GM18507 (cell line): ENCODE data around the gene TEX12.
"Not testable (repeated sequence)": the region's sequence is repeated elsewhere in the genome, so short reads cannot be mapped to it uniquely, and the experiment has no call there.

Experiments used
- DNase-seq: peaks from one replicate; pipeline ENCODE4 v3.0.0; 2011; ENCODE audit warnings: low read depth; ENCODE audit not compliant: insufficient read length; ENCODE audit errors: extremely low spot score
- FAIRE-seq: peaks from 2 replicates; lab custom pipeline; 2011; peaks lifted over from hg19 to GRCh38; lab: Jason Lieb, UNC

Gene TEX12

GRCh38 chr11:112162761-112163546 lies 4.2 kb upstream of the TEX12 start:
- FAIRE-seq (no peak), DNase-seq (no peak)

GRCh38 chr11:112163875-112164685 lies 3.1 kb upstream of the TEX12 start, which contains the start of gene IL18:
Gene IL18, minus strand, starts transcription at chr11:112164094. Its CDS starts 9,041 bp downstream, at chr11:112155053.
- FAIRE-seq: no peak
- DNase-seq: no peak

GRCh38 chr11:112165049-112165448 lies 2.1 kb upstream of the TEX12 start:
- FAIRE-seq (no peak), DNase-seq (no peak)

DNA sequence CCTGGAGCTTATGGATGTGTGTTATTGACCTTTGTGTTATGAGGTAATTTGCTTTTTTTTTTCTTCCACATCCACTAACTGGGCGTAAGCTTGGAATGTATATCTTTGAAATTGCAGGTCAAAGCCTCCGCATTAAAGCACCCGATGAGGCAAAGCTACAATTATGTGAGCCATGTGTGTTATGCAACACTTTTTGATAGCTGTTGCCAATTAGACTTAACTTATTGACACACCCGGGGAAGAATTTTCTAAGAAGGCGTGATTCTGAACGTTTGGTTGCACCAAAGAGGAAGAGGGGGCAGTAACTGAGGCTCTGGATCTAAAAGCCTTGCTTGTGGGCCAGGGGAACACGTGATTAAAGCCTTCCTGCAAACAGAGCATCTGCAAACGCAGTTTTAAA lies 610 bp upstream of the TEX12 start:
- FAIRE-seq (no peak), DNase-seq (no peak)

DNA sequence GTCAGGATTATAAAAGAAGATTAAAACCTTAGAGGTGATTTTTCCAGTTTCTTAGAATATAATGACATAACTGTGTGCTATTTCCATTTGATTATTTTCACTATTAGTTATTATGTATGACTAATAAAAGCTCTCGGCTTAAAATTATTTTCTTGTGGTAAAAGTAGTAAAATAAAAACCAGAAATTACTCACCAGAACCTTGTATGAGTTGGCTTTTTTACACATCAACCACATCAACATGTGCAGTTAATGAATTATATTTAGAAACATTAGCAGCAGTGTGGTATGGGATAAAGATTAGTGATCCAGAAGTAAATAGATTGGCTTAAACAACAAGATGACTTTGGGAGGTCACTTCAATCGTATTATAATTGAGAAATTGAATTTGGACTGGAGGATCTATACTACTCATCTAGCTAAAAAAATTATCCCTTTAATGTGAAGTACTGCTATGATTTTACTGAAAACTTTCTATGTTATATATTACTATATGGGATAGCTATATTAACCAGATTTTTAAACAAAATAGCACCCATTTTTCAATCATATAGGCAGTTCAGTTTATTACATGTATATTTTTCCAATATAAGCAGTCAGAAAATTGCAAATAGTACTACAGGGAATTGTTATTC lies 5.3 kb downstream of the TEX12 start:
- no peak for FAIRE-seq
- DNase-seq: peak; percentile 12

DNA sequence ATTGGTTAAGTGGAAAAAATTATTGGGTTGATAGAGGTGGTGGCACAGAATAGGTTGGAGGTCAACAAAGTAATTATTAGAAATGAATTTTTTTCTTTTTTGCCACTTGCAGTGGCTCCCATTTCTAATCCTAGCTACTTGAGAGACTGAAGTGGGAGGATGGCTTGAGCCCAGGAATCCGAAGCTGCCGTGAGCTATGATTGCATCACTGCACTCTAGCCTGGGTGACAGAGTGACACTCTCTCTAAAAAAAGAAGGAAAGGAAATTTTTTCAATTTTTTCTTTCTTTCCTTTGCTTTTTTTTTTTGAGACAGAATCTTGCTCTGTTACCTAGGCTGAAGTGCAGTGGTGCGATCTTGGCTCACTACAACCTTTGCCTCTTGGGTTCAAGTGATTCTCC lies 6.0 kb downstream of the TEX12 start:
- no peak for FAIRE-seq
- no peak for DNase-seq

GRCh38 chr11:112174789-112175598 lies 7.8 kb downstream of the TEX12 start, which contains the start of gene BCO2:
Gene BCO2, plus strand, starts transcription at chr11:112175512. Its CDS starts 90 bp downstream, at chr11:112175602.
- FAIRE-seq (no peak), DNase-seq (no peak)

- no peak for DNase-seq
- FAIRE-seq: no peak
These were observed 8.4 kb downstream of the TEX12 start for GRCh38 chr11:112175599-112175952.

GRCh38 chr11:112176077-112176476 lies 8.9 kb downstream of the TEX12 start:
- DNase-seq: no peak
- FAIRE-seq: no peak

- DNase-seq (no peak), FAIRE-seq (no peak)
These were observed 10.4 kb downstream of the TEX12 start for GRCh38 chr11:112177589-112177988.

- FAIRE-seq (no peak), DNase-seq (no peak)
These were observed 11.3 kb downstream of the TEX12 start for GRCh38 chr11:112178428-112178827.

DNA sequence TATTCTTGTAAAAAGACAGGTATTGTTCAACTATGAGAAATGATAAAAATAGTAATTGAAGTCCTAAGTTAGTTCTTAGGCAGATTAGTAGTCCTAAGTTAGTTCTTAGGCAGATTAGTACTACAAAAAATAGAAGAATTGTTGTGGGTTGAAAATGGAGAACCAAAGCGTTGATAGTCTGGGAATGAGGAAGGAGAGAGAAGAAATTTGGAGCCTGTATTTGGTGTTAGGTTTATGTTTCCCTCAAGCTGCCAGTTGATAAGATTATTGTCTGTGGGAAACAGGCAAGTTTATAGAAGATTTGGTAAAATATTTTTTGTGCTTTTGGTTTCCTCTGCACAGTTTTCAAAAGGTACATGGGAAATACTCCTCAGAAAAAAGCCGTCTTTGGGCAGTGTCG lies 11.8 kb downstream of the TEX12 start:
- no peak for DNase-seq
- FAIRE-seq: no peak

DNA sequence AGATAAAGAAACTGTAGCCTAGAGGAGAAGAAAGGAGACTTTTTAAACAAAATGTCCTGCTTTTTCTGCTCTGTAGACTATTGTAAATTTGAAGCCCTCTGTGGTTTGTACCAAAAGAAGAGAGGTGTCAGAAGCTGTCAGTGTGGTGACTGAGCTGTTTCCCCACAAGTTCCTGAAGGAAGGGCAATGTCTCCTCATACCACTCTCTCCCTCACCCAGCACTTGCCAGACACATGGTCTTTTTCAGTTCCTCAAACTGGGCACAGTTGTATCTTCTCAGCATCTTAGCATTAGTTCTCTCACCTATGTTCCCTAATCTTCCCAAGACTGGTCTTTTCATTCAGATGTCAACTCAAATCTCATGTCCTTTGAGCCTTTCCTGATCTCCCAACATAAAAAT lies 12.4 kb downstream of the TEX12 start:
- DNase-seq: no peak
- peak; percentile 41 for FAIRE-seq

GRCh38 chr11:112182867-112183266 lies 15.7 kb downstream of the TEX12 start:
- DNase-seq: no peak
- FAIRE-seq: no peak

- DNase-seq: no peak
- no peak for FAIRE-seq
These were observed 18.7 kb downstream of the TEX12 start for GRCh38 chr11:112185883-112186282.

DNA sequence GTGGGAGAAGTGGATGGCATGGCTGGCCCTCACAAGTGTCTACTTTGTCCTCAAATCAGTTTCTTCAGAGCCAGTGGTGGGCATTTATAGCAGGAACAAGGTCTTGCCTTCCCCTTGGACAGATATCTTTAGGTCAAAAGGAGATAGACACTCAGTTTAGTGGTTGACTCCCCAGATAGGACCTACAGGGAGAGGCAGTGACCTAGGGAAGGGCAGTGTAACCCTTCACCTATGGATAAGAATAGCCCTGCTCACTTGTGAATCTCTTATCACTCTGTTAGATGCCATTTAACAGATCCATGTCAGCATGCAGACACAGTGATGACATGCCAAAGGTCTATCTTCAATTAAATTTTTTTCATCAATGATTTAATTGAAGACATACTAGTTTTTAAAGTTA lies 19.1 kb downstream of the TEX12 start:
- no peak for DNase-seq
- no peak for FAIRE-seq

DNA sequence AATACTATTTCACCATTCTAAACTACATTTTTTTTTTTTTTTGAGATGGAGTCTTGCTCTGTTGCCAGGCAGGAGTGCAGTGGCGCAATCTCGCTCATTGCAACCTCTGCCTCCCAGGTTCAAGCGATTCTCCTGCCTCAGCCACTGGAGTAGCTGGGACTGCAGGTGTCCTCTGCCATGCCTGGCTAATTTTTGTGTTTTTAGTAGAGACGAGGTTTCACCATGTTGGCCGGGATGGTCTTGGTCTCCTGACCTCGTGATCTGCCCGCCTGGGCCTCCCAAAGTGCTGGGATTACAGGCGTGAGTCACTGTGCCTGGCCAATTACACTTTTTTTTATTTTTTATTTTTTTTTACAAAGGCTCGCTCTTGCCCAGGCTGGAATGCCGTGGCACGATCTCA lies 27.9 kb downstream of the TEX12 start:
- DNase-seq: not testable (repeated sequence)

GRCh38 chr11:112195951-112196351 lies 28.8 kb downstream of the TEX12 start:
- FAIRE-seq (no peak), DNase-seq (no peak)

More for the DNA sequence above, 27.9 kb downstream of the TEX12 start:
- not testable (repeated sequence) for FAIRE-seq

DNA sequence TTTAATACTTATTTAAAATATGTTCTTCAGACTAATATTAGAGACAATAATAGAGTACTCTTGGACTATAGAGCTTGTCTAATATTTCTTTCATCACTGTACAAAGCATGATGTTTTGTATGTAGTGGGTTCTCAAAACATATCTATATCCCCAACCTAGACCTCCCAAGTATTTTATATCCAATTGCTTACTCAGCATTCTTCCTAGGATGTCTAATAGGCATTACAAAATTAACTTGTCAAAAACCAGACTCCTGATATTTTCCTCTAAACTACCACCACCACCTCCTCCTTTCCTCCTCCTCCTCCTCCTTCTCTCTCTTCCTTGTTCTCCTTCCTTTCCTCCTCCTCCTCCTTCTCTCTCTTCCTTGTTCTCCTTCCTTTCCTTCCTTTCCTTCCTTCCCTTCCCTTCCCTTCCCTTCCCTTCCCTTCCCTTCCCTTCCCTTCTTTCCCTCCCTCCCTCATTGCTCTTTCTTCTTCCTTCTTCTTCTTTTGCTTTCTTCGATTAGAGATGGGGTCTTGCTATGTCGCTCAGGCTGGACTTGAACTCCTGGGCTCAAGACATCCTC lies 29.4 kb downstream of the TEX12 start:
- DNase-seq: no peak
- FAIRE-seq: no peak
